Left renal pelvis (tissue), 4 donors: Measurements from ENCODE around the gene SLC22A17. TPM values are rescaled to one million over a fixed set of nuclear protein-coding genes. Genes with fewer than 3 reads are reported as not detected.

Experiments used
- polyA plus RNA-seq, 4 donors: library from polyadenylated mRNA; unstranded; fragments of 120-200 nt; gene quantifications; one replicate each; pipeline ENCODE4 v1.2.1, GENCODE V29; 2013; ENCODE audit not compliant: insufficient read length in 4 of 4

The SLC22A17 gene
- polyA plus RNA-seq, 4 donors, result 56.2 to 72.7 (median 58.1) TPM

Other genes starting within 250 kb of the SLC22A17 start
- gene CIROP, start 247.9 kb downstream of the SLC22A17 start, polyA plus RNA-seq, result under 1 TPM in 2 of 4 donors, not detected in 2; 0.05 to 0.11 TPM
- under 1 TPM in 3 of 4 donors, not detected in 1; 0.16 to 0.50 (median 0.23) TPM for gene CEBPE, start 233.6 kb downstream of the SLC22A17 start, polyA plus RNA-seq
- gene SLC7A8, start 169.2 kb downstream of the SLC22A17 start, polyA plus RNA-seq, result 100 to 1,000 TPM in 1 of 4 donors, 10 to 100 TPM in 3; 16.8 to 100 (median 89.4) TPM
- gene RNF212B, start 115.0 kb downstream of the SLC22A17 start, polyA plus RNA-seq, result 1 to 10 TPM in 3 of 4 donors, under 1 TPM in 1; 0.22 to 1.8 (median 1.5) TPM
- 10 to 100 TPM; 11.2 to 28.1 (median 24.8) TPM for gene HOMEZ, start 66.8 kb downstream of the SLC22A17 start, polyA plus RNA-seq
- 10 to 100 TPM; 17.4 to 31.5 (median 25.0) TPM for gene PPP1R3E, start 50.0 kb downstream of the SLC22A17 start, polyA plus RNA-seq
- gene BCL2L2, start 46.1 kb downstream of the SLC22A17 start, polyA plus RNA-seq, result 10 to 100 TPM; 34.8 to 44.0 (median 39.3) TPM
- 100 to 1,000 TPM; 157 to 374 (median 252) TPM for gene PABPN1, start 31.4 kb downstream of the SLC22A17 start, polyA plus RNA-seq
- gene EFS, start 12.3 kb upstream of the SLC22A17 start, polyA plus RNA-seq, result 10 to 100 TPM; 35.4 to 66.8 (median 46.1) TPM
- gene IL25, start 19.9 kb upstream of the SLC22A17 start, polyA plus RNA-seq, result not detected
- 1 to 10 TPM; 2.5 to 4.6 (median 3.4) TPM for gene CMTM5, start 24.2 kb upstream of the SLC22A17 start, polyA plus RNA-seq
- under 1 TPM; 0.16 to 0.27 (median 0.17) TPM for gene MYH6, start 55.4 kb upstream of the SLC22A17 start, polyA plus RNA-seq
- under 1 TPM; 0.10 to 0.30 (median 0.21) TPM for gene MYH7, start 82.8 kb upstream of the SLC22A17 start, polyA plus RNA-seq
- gene NGDN, start 116.8 kb upstream of the SLC22A17 start, polyA plus RNA-seq, result 10 to 100 TPM; 50.3 to 70.5 (median 67.0) TPM
- 1 to 10 TPM; 2.1 to 9.1 (median 7.8) TPM for gene ZFHX2, start 198.9 kb upstream of the SLC22A17 start, polyA plus RNA-seq
- 10 to 100 TPM; 13.6 to 20.7 (median 17.4) TPM for gene THTPA, start 203.4 kb upstream of the SLC22A17 start, polyA plus RNA-seq
- gene AP1G2, start 214.9 kb upstream of the SLC22A17 start, polyA plus RNA-seq, result 100 to 1,000 TPM in 1 of 4 donors, 10 to 100 TPM in 3; 47.5 to 119 (median 73.7) TPM
- 10 to 100 TPM in 2 of 4 donors, 1 to 10 TPM in 2; 9.5 to 18.9 (median 11.1) TPM for gene JPH4, start 225.9 kb upstream of the SLC22A17 start, polyA plus RNA-seq